Adrenal gland (tissue), 5 donors: Measurements from ENCODE around the gene SUV39H2.

ENCODE experiments used
- CTCF ChIP-seq, 6 experiments: fragments of 450-650 bp in 4 of 6; fragments of 200-600 bp in 2 of 6; sonication (generic) in 1 of 6; IDR thresholded peaks; 1 replicate in 5 of 6; 2 replicates in 1 of 6; pipeline versions ENCODE4 v1.5.1 to v1.8.0; 2016 to 2021; ENCODE audit warnings: antibody characterized with exemption in 6 of 6, mild to moderate bottlenecking in 2 of 6, moderate library complexity in 1 of 6
- POLR2A ChIP-seq, 2 donors: fragments of 450-650 bp; IDR thresholded peaks; one replicate each; pipeline ENCODE4 v1.6.1; 2017; ENCODE audit warnings: antibody characterized with exemption in 2 of 2, mild to moderate bottlenecking in 2 of 2, moderate library complexity in 1 of 2
- donor health status: DM: no; HTN: no; CAD: no.

- no peak for TF ChIP-seq CTCF (IDR thresholded peaks at IDR 0.05)
- no peak for TF ChIP-seq POLR2A (IDR thresholded peaks at IDR 0.05)
These were observed 1.2 kb downstream of the SUV39H2 start for GRCh38 chr10:14879928-14880193.
